Osteoblast (primary cell): Measurements from ENCODE around the gene ITGA3. TPM values are rescaled to one million over a fixed set of nuclear protein-coding genes. Genes with fewer than 3 reads are reported as not detected.

ENCODE experiments used
- DNase-seq: peaks from one replicate; pipeline ENCODE4 v3.0.0; 2011; ENCODE audit warnings: low spot score, mixed read lengths; ENCODE audit not compliant: insufficient read length; ENCODE audit errors: missing footprints
- H2AFZ ChIP-seq: 2 replicates; pipeline ENCODE4 v1.6.0; 2011; ENCODE audit warnings: mild to moderate bottlenecking, low read length
- H3K27ac ChIP-seq: 2 replicates; pipeline ENCODE4 v1.5.1; 2011; ENCODE audit warnings: mild to moderate bottlenecking, low read depth, low read length, moderate library complexity
- H3K27me3 ChIP-seq: 2 replicates; pipeline ENCODE4 v1.6.0; 2012; ENCODE audit warnings: mild to moderate bottlenecking, control low read depth, inconsistent platforms, low read length, moderate library complexity; ENCODE audit not compliant: insufficient read depth
- H3K36me3 ChIP-seq: 2 replicates; pipeline ENCODE4 v1.5.1; 2011; ENCODE audit warnings: mild to moderate bottlenecking, low read length, control low read depth, moderate library complexity; ENCODE audit not compliant: insufficient read depth
- H3K4me1 ChIP-seq: 2 replicates; pipeline ENCODE4 v1.5.1; 2011; ENCODE audit warnings: mild to moderate bottlenecking, low read length, control low read depth, moderate library complexity; ENCODE audit not compliant: insufficient read depth
- H3K4me2 ChIP-seq: 2 replicates; pipeline ENCODE4 v1.6.0; 2011; ENCODE audit warnings: mild to moderate bottlenecking, low read length; ENCODE audit not compliant: insufficient read depth
- H3K4me3 ChIP-seq: fragments of 200-600 bp; sonication (generic); 3 replicates; pipeline ENCODE4 v1.5.1; 2012; ENCODE audit warnings: mild to moderate bottlenecking, low read length, inconsistent platforms; ENCODE audit not compliant: insufficient read depth
- H3K79me2 ChIP-seq: 2 replicates; pipeline ENCODE4 v1.6.0; 2012; ENCODE audit warnings: mild to moderate bottlenecking, low read length, control low read depth, inconsistent platforms; ENCODE audit not compliant: insufficient read depth
- H3K9me3 ChIP-seq: 2 replicates; pipeline ENCODE4 v1.5.1; 2011; ENCODE audit warnings: low read depth, low read length, control low read depth
- H4K20me1 ChIP-seq: 2 replicates; pipeline ENCODE4 v1.6.0; 2012; ENCODE audit warnings: mild to moderate bottlenecking, low read length, control low read depth; ENCODE audit not compliant: insufficient read depth
- total RNA-seq: library from RNA; depleted of rRNA; stranded (reverse); fragments of >200 nt; gene quantifications from 2 replicates; pipeline ENCODE4 v1.2.3, GENCODE V29; 2012
- TF ChIP-seq, protein P1 (sequence below): IDR thresholded peaks from 2 replicates; pipeline ENCODE4 v1.5.1; 2011; ENCODE audit warnings: mild to moderate bottlenecking, low read depth, low read length, moderate library complexity; ENCODE audit errors: extremely low read depth

ITGA3 gene
- total RNA-seq, 1 donor = 81.4 TPM

DNA sequence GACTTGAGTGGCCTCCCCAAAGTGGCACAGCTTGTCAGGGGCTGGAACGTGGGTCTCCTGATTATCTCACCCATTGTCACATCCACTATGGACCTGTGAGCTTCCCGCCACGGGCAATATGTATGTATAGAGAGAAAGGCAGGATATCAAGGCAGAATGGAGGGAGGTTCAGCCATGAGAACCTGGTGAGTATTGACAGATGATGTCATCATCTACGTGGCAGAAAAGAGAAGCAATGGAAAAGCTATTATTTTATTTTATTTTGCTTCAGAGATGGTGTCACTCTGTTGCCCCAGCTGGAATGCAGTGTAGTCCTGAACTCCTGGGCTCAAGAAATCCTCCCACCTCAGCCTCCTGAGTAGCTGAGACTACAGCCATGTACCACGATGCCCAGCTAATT, 25.8 kb downstream of the ITGA3 start:
- TF ChIP-seq, protein P1, sequence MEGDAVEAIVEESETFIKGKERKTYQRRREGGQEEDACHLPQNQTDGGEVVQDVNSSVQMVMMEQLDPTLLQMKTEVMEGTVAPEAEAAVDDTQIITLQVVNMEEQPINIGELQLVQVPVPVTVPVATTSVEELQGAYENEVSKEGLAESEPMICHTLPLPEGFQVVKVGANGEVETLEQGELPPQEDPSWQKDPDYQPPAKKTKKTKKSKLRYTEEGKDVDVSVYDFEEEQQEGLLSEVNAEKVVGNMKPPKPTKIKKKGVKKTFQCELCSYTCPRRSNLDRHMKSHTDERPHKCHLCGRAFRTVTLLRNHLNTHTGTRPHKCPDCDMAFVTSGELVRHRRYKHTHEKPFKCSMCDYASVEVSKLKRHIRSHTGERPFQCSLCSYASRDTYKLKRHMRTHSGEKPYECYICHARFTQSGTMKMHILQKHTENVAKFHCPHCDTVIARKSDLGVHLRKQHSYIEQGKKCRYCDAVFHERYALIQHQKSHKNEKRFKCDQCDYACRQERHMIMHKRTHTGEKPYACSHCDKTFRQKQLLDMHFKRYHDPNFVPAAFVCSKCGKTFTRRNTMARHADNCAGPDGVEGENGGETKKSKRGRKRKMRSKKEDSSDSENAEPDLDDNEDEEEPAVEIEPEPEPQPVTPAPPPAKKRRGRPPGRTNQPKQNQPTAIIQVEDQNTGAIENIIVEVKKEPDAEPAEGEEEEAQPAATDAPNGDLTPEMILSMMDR = no peak
- Histone ChIP-seq H3K36me3 (peaks cover 88% of the 10 kb centered on the region), H3K27ac (no peak overlapping the region), H3K4me2 (no peak overlapping the region), H4K20me1 (peaks cover 25% of the 10 kb centered on the region), H3K4me1 (peaks cover 9% of the 10 kb centered on the region), H3K79me2 (peaks cover 34% of the 10 kb centered on the region), H3K4me3 (no peak overlapping the region), H2AFZ (no peak overlapping the region), H3K27me3 (no peaks in the 10 kb centered on the region), H3K9me3 (no peaks in the 10 kb centered on the region)
- DNase-seq = peak; percentile 38

DNA sequence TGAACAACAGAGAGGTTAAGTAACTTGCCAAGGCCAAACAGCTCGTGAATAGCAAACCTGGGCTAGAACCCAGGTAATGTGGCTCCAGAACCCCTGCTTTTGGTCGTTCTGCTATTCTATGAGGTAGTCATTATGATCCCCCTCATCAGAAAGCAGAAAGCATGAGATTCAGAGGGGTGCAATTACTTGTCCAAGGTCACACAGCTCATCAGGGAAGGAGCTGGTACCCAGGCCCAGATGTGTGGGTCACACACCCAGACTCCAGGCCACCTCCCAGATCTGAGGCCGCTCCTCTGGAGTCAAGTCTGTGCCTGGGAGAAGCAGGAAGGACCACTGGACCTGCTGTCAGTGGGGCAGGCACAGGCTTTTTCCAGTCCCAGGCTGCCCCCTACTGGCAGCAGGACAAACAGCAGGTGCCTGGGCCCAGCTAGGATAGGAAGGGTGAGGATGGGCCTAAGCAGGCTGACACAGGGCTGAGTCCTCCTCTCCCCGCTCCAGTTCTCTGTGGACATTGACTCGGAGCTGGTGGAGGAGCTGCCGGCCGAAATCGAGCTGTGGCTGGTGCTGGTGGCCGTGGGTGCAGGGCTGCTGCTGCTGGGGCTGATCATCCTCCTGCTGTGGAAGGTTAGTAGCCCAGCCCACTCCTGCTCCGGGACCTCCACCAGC, 31.5 kb downstream of the ITGA3 start:
- H3K79me2 ChIP-seq = no peaks in the 10 kb centered on the region
- no peak overlapping the region for H2AFZ ChIP-seq
- no peaks in the 10 kb centered on the region for H3K4me1 ChIP-seq
- peaks cover 72% of the 10 kb centered on the region for H3K36me3 ChIP-seq
- no peak overlapping the region for H3K4me2 ChIP-seq
- no peaks in the 10 kb centered on the region for H3K9me3 ChIP-seq
- H3K27me3 ChIP-seq = no peaks in the 10 kb centered on the region
- peak; percentile 96 for DNase-seq
- H3K4me3 ChIP-seq = no peak overlapping the region
- TF ChIP-seq, protein P1 = peak; percentile 94
- peaks cover 4% of the 10 kb centered on the region for H4K20me1 ChIP-seq
- no peak overlapping the region for H3K27ac ChIP-seq

DNA sequence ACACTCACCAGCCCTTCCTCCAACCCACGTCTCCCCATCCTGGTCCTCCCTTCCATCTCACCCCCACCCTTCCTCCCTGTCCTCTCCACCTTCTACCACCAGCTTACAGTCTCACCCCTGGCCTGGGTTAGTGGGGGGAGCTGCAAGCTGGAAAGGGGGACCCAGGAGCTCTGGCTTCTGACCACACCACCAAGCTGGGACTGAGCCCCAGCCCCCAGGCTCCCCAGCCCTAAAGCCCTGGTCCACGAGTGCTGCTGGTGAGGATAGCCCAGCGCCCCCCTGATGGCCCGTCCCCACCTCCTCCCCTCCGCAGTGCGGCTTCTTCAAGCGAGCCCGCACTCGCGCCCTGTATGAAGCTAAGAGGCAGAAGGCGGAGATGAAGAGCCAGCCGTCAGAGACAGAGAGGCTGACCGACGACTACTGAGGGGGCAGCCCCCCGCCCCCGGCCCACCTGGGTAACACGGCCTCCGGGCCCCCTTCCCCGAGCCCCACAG, 32.0 kb downstream of the ITGA3 start:
- TF ChIP-seq, protein P1 = no peak
- Histone ChIP-seq H3K27ac (no peak overlapping the region), H2AFZ (no peak overlapping the region), H3K79me2 (no peaks in the 10 kb centered on the region), H3K4me2 (no peak overlapping the region), H3K9me3 (no peaks in the 10 kb centered on the region), H3K4me1 (no peaks in the 10 kb centered on the region), H4K20me1 (peaks cover 4% of the 10 kb centered on the region), H3K4me3 (no peak overlapping the region), H3K36me3 (peaks cover 66% of the 10 kb centered on the region), H3K27me3 (no peaks in the 10 kb centered on the region)
- peak; percentile 34 for DNase-seq

DNA sequence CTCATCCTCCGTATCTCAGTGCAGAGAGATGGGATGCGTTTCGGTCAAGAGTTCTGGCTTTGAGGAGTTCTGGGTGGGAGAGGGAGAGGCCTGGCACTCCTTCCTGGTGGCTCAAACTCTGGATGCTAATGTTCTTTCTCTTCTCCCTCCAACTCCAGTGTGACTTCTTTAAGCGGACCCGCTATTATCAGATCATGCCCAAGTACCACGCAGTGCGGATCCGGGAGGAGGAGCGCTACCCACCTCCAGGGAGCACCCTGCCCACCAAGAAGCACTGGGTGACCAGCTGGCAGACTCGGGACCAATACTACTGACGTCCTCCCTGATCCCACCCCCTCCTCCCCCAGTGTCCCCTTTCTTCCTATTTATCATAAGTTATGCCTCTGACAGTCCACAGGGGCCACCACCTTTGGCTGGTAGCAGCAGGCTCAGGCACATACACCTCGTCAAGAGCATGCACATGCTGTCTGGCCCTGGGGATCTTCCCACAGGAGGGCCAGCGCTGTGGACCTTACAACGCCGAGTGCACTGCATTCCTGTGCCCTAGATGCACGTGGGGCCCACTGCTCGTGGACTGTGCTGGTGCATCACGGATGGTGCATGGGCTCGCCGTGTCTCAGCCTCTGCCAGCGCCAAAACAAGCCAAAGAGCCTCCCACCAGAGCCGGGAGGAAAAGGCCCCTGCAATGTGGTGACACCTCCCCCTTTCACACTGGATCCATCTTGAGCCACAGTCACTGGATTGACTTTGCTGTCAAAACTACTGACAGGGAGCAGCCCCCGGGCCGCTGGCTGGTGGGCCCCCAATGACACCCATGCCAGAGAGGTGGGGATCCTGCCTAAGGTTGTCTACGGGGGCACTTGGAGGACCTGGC, 33.3 kb downstream of the ITGA3 start:
- no peak overlapping the region for H2AFZ ChIP-seq
- H3K27me3 ChIP-seq = no peaks in the 10 kb centered on the region
- H3K4me1 ChIP-seq = peaks cover 3% of the 10 kb centered on the region
- H3K4me3 ChIP-seq = no peak overlapping the region
- DNase-seq = peak; percentile 49
- H3K36me3 ChIP-seq = peaks cover 55% of the 10 kb centered on the region
- H3K27ac ChIP-seq = no peak overlapping the region
- peaks cover 4% of the 10 kb centered on the region for H4K20me1 ChIP-seq
- H3K9me3 ChIP-seq = no peaks in the 10 kb centered on the region
- TF ChIP-seq, protein P1 = no peak
- H3K79me2 ChIP-seq = no peaks in the 10 kb centered on the region
- H3K4me2 ChIP-seq = no peak overlapping the region
